HepG2 (cell line): ENCODE data around the gene RLF. TPM values are rescaled to one million over a fixed set of nuclear protein-coding genes. Genes with fewer than 3 reads are reported as not detected.

Experiments
- ARHGAP35 ChIP-seq: sonication (generic); formaldehyde crosslinking; IDR thresholded peaks from 2 replicates; pipeline ENCODE4 v1.9.0; 2022; ENCODE audit warnings: mild to moderate bottlenecking, inconsistent platforms, moderate library complexity, missing genetic modification reagents, borderline replicate concordance
- ATM ChIP-seq: fragments of 450-650 bp; IDR thresholded peaks from 2 replicates; pipeline ENCODE4 v1.7.1; 2017; ENCODE audit warnings: mild to moderate bottlenecking, borderline replicate concordance
- BORCS8-MEF2B ChIP-seq: sonication (generic); formaldehyde crosslinking; IDR thresholded peaks from 2 replicates; pipeline ENCODE4 v1.8.0; 2022; ENCODE audit warnings: mild to moderate bottlenecking, missing genetic modification reagents
- BRCA1 ChIP-seq: sonication (generic); formaldehyde crosslinking; IDR thresholded peaks from 2 replicates; pipeline ENCODE4 v1.4.0; 2020; ENCODE audit warnings: missing genetic modification reagents
- CENPT ChIP-seq: sonication (generic); formaldehyde crosslinking; IDR thresholded peaks from 2 replicates; pipeline ENCODE4 v1.8.0; 2022; ENCODE audit warnings: low read depth, mild to moderate bottlenecking, moderate library complexity, missing genetic modification reagents
- HOXA9 ChIP-seq: sonication (generic); formaldehyde crosslinking; IDR thresholded peaks from 2 replicates; pipeline ENCODE4 v1.8.1; 2022; ENCODE audit warnings: missing genetic modification reagents, mild to moderate bottlenecking, moderate library complexity, borderline replicate concordance
- KAT2B ChIP-seq: fragments of 150-350 bp; IDR thresholded peaks from 2 replicates; pipeline ENCODE4 v1.6.1; 2014; ENCODE audit warnings: low read depth, low read length, borderline replicate concordance
- KDM2A ChIP-seq: sonication (generic); formaldehyde crosslinking; IDR thresholded peaks from 2 replicates; pipeline ENCODE4 v1.4.0; 2020; ENCODE audit warnings: low read depth, missing genetic modification reagents, borderline replicate concordance
- MEIS2 ChIP-seq: sonication (generic); formaldehyde crosslinking; IDR thresholded peaks from 2 replicates; pipeline ENCODE4 v1.9.0; 2021; ENCODE audit warnings: mild to moderate bottlenecking, missing genetic modification reagents
- MYC ChIP-seq: sonication (generic); formaldehyde crosslinking; IDR thresholded peaks from 2 replicates; pipeline ENCODE4 v1.9.0; 2021; ENCODE audit warnings: missing genetic modification reagents, borderline replicate concordance
- PHF8 ChIP-seq: sonication (generic); formaldehyde crosslinking; IDR thresholded peaks from 2 replicates; pipeline ENCODE4 v1.5.0; 2020; ENCODE audit warnings: missing genetic modification reagents
- TBX2 ChIP-seq: sonication (generic); formaldehyde crosslinking; IDR thresholded peaks from 2 replicates; pipeline ENCODE4 v1.5.0; 2020; ENCODE audit warnings: missing genetic modification reagents, mild to moderate bottlenecking, borderline replicate concordance
- ZMYM4 ChIP-seq: sonication (generic); formaldehyde crosslinking; IDR thresholded peaks from 2 replicates; pipeline ENCODE4 v1.8.1; 2023; ENCODE audit warnings: mild to moderate bottlenecking, missing genetic modification reagents
- ZNF652 ChIP-seq: IDR thresholded peaks from 2 replicates; pipeline ENCODE4 v1.6.1; 2016; ENCODE audit warnings: low read depth, borderline replicate concordance
- polyA plus RNA-seq, 8 experiments: library from polyadenylated mRNA; depleted of rRNA in 3 of 8; stranded (reverse) in 7 of 8; unstranded in 1 of 8; fragments of >200 nt; fragmentation: Illumina TruSeq in 4 of 8; extraction: Trizol in 4 of 8; gene quantifications; 2 replicates each; pipeline versions ENCODE4 v1.2.1 to v1.2.3, GENCODE V29; 2011 to 2016; ENCODE audit warnings: low read depth in 4 of 8, missing spikeins in 1 of 8, mixed read lengths in 1 of 8; ENCODE audit not compliant: insufficient read depth in 1 of 8
- total RNA-seq, 5 experiments: library from RNA; depleted of rRNA; stranded (reverse); fragments of >200 nt; fragmentation: Illumina TruSeq; extraction: Trizol; gene quantifications; 2 replicates each; pipeline ENCODE4 v1.2.3, GENCODE V29; 2016; ENCODE audit warnings: low read depth in 1 of 5
- TF ChIP-seq, protein P1 (sequence below): sonication (generic); formaldehyde crosslinking; IDR thresholded peaks from 2 replicates; pipeline ENCODE4 v1.5.1; 2020; ENCODE audit warnings: missing genetic modification reagents, mild to moderate bottlenecking, borderline replicate concordance
- TF ChIP-seq, protein P2 (sequence below): sonication (generic); formaldehyde crosslinking; IDR thresholded peaks from 2 replicates; pipeline ENCODE4 v1.8.0; 2022; ENCODE audit warnings: mild to moderate bottlenecking, missing genetic modification reagents; ENCODE audit not compliant: insufficient replicate concordance
- TF ChIP-seq, protein P3 (sequence below): sonication (generic); formaldehyde crosslinking; IDR thresholded peaks from 2 replicates; pipeline ENCODE4 v1.9.0; 2021; ENCODE audit warnings: mild to moderate bottlenecking, missing genetic modification reagents

Gene RLF
- total and polyA plus RNA-seq, 2 of the 13 experiments (the other 11 are each of a cell fraction or from before 2014, with no cell fraction given) = 9.0 to 15.7 TPM

DNA sequence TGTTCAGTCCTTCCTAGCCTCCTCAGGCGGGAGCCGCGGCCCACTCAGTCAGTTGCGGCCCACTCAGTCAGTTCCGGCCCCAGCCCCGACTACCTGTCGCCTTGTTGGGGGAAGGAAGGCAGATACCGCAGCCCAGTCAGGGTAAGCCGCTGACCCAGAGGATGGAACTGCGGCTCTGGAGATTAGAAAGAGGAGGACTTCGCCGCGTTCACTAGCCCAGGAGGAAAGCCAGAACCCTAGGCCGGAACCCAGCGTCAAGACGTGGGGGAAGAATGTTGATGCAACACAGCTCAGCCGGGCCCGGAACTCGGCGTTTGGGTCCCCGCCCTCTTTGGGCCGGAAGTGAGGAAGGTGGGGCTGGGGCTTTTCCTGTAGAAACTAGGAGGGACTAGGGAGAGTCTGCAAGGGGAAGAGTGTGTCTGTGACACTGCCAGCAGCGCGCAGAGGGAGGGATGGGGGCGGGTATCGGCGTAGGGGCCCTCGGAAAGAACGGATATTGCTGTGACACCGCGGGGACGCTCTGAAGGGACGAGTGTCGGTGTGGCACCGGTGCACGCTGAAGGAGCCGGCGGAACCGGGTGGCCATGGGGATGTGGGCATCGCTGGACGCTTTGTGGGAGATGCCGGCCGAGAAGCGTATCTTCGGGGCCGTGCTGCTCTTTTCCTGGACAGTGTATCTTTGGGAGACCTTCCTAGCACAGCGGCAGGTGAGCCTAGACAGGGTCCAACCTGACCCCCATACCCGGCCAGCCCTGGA lies 96.7 kb downstream of the RLF start, which contains the start of gene ZMPSTE24 (continued):
- TF ChIP-seq KAT2B = no peak
- no peak for TF ChIP-seq ATM
- TF ChIP-seq BRCA1 (CRISPR knock-in tag) = peak; percentile 14; the same call in 1 of the 2 replicates
- TF ChIP-seq PHF8 = peak; percentile 98
- 0 out of 2 replicates have a peak, but pooled peaks have one; percentile 87 for TF ChIP-seq MEIS2 (CRISPR knock-in tag)
- no peak for TF ChIP-seq CENPT
- TF ChIP-seq ZNF652 = peak; percentile 61
- TF ChIP-seq MYC (CRISPR knock-in tag) = peak; percentile 93; the same call in 1 of the 2 replicates
- TF ChIP-seq TBX2 (CRISPR knock-in tag) = peak; percentile 82
- TF ChIP-seq, protein P1, sequence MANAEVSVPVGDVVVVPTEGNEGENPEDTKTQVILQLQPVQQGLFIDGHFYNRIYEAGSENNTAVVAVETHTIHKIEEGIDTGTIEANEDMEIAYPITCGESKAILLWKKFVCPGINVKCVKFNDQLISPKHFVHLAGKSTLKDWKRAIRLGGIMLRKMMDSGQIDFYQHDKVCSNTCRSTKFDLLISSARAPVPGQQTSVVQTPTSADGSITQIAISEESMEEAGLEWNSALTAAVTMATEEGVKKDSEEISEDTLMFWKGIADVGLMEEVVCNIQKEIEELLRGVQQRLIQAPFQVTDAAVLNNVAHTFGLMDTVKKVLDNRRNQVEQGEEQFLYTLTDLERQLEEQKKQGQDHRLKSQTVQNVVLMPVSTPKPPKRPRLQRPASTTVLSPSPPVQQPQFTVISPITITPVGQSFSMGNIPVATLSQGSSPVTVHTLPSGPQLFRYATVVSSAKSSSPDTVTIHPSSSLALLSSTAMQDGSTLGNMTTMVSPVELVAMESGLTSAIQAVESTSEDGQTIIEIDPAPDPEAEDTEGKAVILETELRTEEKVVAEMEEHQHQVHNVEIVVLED = peak; percentile 89
- TF ChIP-seq HOXA9 (CRISPR knock-in tag) = 0 out of 2 replicates have a peak, but pooled peaks have one; percentile 41
- TF ChIP-seq BORCS8-MEF2B (CRISPR knock-in tag) = peak; percentile 70; the same call in 1 of the 2 replicates
- TF ChIP-seq, protein P2, sequence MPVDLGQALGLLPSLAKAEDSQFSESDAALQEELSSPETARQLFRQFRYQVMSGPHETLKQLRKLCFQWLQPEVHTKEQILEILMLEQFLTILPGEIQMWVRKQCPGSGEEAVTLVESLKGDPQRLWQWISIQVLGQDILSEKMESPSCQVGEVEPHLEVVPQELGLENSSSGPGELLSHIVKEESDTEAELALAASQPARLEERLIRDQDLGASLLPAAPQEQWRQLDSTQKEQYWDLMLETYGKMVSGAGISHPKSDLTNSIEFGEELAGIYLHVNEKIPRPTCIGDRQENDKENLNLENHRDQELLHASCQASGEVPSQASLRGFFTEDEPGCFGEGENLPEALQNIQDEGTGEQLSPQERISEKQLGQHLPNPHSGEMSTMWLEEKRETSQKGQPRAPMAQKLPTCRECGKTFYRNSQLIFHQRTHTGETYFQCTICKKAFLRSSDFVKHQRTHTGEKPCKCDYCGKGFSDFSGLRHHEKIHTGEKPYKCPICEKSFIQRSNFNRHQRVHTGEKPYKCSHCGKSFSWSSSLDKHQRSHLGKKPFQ (CRISPR knock-in tag) = peak; percentile 89
- TF ChIP-seq ZMYM4 (CRISPR knock-in tag) = peak; percentile 84; the same call in 1 of the 2 replicates
- TF ChIP-seq KDM2A (CRISPR knock-in tag) = peak; percentile 95
- TF ChIP-seq, protein P3, sequence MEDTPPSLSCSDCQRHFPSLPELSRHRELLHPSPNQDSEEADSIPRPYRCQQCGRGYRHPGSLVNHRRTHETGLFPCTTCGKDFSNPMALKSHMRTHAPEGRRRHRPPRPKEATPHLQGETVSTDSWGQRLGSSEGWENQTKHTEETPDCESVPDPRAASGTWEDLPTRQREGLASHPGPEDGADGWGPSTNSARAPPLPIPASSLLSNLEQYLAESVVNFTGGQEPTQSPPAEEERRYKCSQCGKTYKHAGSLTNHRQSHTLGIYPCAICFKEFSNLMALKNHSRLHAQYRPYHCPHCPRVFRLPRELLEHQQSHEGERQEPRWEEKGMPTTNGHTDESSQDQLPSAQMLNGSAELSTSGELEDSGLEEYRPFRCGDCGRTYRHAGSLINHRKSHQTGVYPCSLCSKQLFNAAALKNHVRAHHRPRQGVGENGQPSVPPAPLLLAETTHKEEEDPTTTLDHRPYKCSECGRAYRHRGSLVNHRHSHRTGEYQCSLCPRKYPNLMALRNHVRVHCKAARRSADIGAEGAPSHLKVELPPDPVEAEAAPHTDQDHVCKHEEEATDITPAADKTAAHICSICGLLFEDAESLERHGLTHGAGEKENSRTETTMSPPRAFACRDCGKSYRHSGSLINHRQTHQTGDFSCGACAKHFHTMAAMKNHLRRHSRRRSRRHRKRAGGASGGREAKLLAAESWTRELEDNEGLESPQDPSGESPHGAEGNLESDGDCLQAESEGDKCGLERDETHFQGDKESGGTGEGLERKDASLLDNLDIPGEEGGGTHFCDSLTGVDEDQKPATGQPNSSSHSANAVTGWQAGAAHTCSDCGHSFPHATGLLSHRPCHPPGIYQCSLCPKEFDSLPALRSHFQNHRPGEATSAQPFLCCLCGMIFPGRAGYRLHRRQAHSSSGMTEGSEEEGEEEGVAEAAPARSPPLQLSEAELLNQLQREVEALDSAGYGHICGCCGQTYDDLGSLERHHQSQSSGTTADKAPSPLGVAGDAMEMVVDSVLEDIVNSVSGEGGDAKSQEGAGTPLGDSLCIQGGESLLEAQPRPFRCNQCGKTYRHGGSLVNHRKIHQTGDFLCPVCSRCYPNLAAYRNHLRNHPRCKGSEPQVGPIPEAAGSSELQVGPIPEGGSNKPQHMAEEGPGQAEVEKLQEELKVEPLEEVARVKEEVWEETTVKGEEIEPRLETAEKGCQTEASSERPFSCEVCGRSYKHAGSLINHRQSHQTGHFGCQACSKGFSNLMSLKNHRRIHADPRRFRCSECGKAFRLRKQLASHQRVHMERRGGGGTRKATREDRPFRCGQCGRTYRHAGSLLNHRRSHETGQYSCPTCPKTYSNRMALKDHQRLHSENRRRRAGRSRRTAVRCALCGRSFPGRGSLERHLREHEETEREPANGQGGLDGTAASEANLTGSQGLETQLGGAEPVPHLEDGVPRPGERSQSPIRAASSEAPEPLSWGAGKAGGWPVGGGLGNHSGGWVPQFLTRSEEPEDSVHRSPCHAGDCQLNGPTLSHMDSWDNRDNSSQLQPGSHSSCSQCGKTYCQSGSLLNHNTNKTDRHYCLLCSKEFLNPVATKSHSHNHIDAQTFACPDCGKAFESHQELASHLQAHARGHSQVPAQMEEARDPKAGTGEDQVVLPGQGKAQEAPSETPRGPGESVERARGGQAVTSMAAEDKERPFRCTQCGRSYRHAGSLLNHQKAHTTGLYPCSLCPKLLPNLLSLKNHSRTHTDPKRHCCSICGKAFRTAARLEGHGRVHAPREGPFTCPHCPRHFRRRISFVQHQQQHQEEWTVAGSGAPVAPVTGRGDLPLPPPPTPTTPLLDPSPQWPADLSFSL (CRISPR knock-in tag) = peak; percentile 56; the same call in 1 of the 2 replicates
- 0 out of 2 replicates have a peak, but pooled peaks have one; percentile 33 for TF ChIP-seq ARHGAP35 (CRISPR knock-in tag)
